Stimulated activated CD4-positive, alpha-beta T cell treated with anti-CD3 and anti-CD28 coated beads, Interleukin-4, amount 100 ng/mL, for 4 hours (primary cell): ENCODE measurements around the gene RASGRF1.
"Not testable (repeated sequence)": the region's sequence is repeated elsewhere in the genome, so short reads cannot be mapped to it uniquely, and the experiment has no call there.

Experiments used
- DNase-seq, 2 experiments: peaks; one replicate each; pipeline ENCODE4 v3.0.0-alpha.2; 2020

The RASGRF1 gene, protein sequence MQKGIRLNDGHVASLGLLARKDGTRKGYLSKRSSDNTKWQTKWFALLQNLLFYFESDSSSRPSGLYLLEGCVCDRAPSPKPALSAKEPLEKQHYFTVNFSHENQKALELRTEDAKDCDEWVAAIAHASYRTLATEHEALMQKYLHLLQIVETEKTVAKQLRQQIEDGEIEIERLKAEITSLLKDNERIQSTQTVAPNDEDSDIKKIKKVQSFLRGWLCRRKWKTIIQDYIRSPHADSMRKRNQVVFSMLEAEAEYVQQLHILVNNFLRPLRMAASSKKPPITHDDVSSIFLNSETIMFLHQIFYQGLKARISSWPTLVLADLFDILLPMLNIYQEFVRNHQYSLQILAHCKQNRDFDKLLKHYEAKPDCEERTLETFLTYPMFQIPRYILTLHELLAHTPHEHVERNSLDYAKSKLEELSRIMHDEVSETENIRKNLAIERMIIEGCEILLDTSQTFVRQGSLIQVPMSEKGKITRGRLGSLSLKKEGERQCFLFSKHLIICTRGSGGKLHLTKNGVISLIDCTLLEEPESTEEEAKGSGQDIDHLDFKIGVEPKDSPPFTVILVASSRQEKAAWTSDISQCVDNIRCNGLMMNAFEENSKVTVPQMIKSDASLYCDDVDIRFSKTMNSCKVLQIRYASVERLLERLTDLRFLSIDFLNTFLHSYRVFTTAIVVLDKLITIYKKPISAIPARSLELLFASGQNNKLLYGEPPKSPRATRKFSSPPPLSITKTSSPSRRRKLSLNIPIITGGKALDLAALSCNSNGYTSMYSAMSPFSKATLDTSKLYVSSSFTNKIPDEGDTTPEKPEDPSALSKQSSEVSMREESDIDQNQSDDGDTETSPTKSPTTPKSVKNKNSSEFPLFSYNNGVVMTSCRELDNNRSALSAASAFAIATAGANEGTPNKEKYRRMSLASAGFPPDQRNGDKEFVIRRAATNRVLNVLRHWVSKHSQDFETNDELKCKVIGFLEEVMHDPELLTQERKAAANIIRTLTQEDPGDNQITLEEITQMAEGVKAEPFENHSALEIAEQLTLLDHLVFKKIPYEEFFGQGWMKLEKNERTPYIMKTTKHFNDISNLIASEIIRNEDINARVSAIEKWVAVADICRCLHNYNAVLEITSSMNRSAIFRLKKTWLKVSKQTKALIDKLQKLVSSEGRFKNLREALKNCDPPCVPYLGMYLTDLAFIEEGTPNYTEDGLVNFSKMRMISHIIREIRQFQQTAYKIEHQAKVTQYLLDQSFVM (N-terminal part only)

DNA sequence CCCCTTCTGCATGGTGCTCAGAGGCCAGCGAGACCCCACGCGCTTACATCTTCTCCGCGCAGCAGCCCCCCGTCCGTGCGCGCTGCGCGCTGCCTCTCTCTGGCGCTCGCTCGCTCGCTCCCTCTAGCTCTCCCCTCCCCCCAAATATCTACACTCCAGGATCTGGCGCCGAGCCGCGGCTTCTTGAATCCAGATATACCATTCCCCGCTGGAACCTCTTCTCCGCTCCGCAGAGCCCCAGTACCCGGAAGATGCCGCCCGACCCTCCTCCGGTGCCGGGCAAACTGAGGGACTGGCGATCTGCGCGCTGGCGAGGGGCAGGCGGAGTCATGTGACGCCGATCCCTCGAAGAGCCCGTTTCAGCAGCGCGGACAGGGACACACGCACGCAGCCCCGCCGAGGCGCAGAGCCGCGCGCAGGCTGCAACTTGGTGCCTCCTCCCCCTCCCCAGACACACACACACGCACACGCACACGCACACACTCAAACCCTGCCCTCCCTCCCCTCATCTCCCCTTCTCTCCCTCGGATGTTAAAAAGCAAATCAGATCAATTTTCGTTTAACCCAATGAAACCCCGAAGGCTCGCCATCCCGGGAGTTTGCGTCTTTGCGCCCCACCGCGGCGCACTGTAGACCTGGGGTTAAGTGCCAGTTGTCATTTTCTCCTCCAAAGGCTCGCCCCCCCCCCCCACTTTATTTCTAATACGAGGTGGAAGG lies at the start of gene RASGRF1:
TSS of gene RASGRF1 (minus strand) at position 294 of the 717 bp plus-strand sequence. CDS start at position 12, 282 bp downstream.
- no peak for DNase-seq

DNA sequence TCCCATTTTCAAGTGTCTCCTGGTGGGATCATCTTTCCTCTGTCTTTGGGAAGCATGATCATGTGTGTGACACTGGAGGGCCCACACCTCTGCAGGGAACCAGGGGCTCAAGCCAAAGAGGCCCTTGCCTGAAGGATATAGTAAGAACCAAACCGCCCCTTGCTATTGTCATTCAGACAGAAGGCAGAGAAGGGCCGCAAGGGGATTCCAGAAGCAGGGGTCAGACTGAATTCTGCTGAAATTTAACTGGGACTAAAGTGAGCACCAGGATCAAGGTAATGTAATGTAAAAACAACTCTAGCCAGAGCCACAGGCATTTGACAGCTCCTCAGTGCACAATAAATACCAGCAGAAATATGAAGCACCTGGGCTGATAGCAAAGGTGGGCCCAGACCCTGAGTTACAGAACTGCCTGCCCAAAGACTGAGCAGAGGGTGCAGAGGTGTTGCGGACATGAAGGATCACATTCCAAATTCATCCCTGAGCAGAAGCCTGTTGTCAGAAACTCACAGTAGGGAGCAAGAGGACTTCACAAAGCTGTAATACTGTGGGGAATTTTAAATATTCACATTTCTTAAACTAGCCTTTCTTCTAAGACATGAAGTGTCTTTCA lies 46.0 kb upstream of the RASGRF1 start:
- no peak for DNase-seq

DNA sequence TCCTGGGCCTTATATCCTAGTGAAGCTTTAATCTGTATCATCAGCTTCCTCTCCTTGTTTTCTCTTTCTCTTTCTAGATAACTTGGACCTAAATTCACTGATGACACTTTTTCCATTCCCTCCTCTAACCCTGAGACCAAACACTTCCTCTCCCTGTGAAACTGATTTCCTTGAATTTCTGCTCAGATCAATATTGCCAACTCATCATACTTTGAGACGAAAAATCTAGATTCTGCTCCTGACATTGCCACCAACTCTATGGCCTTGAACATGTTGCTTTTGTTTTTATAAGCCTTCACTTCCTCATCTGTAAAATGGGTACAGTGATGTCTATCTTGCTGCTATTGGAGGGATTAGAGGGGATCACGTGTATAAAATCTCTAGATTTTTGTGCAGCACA lies 42.7 kb upstream of the RASGRF1 start:
- no peak for DNase-seq

DNA sequence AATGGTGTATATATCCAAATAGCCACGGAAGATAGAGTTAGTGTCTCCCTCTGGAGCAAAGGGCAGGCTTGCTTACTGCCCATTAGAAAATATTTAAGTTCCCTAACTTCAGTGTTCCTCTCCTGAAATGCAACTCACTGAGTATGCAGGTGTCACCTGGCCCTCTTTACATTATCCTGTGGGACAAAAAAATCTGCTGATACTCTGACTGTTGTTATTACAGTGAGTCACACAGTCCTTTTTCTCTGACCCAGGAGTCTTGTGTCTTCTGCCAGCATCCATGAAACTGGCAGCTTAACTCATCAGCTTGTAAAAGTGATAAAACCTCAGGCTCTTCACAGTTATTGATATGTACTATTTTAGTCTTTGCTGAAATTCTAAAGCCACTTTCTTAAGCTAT lies 42.2 kb upstream of the RASGRF1 start:
- no peak for DNase-seq

DNA sequence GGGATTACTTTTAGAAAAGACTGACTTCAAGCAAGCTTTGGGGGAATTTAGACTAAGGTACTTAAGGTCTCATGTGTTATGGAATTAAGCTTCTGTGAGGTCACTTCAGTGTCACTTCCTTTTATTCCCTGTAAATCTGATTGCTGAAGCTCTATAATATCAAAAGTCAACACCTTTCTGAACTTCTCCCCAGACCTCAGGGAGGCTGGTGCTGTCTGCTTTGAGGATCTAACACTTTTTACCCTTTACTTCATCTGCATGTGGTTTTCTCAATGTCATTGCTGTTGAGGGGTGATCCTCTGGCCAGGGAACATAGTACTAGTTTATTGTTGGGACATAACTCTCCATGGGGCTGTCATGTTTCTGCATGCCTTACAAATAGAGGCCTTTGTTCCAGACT lies 41.8 kb upstream of the RASGRF1 start:
- no peak for DNase-seq

DNA sequence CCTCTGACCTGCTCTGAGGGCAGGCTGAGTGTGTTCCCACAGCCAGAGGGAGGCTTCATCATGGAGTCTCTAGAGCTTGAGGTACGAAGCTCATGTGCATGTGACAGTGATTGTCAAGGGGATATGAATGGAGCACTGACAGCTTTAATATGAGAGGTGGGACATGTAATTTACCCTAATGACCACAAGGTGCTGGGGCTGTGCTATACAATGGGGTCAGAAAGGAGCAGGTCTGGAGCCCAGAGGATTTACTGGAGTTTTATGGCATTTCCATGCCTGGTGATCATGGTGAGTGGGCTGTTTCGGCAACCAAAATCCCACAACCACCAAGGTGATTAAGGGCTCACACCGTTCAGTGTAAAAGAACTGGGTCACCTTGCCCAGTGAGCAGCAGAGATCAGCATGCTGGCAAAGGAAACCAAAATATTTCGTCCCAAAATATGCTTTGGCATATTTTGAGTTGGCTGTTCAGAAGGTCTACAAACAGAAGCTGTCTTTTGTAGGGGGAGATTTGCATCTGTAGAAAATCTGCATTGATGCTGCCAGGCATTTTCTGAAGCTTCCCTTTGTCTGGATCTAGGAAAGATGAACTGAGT lies 40.1 kb upstream of the RASGRF1 start:
- no peak for DNase-seq

DNA sequence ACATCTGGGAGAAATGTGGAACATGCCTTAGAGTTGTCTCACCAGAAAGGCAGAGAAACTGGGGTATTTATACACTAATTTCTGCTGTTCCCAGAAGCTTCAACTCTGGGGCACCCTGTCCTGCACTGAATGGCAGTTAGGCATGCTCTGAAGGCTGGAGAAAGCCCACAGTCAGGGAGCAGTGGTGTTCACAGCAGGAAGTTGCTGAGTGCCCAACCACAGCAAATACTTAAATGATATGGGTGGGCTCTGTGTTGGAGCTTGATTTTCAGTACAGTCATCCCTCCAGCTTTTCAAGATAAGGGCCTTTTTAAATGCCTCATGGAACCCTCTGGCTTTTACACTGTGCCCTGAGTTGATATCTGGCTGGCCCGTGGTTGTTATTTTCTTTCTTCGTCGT lies 38.7 kb upstream of the RASGRF1 start:
- DNase-seq: no peak

DNA sequence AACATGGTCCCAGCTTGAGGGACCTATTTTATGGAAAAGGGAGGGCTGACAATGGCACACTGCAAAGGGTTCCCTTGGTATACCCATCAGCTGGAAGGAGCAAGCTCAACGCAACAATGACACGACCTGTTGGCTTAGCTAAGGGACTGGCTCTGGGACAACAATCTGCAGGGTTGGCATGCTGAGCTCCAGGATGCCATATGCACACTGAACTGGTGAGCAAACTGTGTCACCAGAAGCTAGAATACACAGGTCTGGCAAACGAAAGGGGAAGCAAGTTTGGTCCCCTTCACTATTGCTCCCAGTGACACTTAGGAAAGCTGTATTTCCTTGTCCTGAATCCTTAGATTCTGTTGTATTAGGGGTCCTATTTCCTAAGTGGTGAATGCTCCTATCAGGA lies 38.0 kb upstream of the RASGRF1 start:
- no peak for DNase-seq

DNA sequence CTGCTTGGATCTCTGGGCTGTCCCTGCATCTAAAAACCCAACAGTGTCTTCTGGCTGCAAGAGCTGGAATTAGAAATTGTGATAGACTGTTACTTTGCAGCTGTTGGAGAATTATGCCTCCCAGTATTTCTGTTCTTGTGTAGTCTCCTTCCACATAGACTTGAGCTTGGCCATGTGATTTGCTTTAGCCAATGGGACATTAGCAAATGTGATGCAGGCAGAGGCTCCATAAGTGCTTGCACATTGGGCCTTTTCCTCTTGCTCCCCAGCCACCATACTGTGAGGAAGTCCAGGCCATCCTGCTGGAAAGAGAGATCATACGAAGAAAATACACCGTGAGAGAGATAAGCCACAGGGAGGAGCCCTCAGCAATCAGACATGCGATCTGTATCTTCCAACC lies 33.8 kb upstream of the RASGRF1 start:
- no peak for DNase-seq

DNA sequence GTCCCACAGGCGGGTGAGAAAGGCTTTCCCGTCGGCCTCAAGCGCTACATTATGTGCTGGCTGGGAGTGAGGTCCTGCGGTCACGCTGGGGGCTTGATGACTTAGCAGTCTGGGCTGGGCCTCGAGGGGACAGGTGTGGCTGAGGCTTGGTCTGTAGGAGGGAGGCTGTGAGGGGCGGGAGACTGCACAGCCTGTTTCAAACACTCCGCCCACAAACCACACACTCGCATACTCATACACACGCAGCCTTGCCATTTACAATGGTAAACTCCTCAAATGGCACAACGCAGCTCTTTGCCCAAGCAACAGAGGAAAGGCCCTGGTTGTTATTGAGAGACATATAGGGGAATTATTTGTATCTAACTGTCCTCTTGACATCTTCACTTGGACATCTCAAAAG lies 32.4 kb upstream of the RASGRF1 start:
- no peak for DNase-seq

DNA sequence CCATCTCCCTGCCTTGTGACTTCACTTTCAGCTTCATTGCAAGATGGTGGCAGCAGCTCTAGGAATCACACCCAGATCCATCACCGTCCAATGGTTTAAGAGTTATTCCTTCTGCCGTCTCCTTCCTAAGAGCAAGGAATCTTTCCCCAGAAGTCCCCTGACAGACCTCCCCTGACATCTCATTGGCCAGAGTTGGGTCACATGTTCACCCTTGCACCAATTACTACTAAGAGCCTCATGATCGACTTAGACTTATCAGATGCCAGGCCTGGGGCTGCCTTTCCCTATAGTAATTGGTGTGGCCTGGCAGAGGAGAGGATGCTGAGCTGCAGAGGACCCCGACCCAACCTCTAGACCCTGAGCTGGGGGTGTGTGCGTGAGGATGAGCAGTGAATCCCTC lies 31.8 kb upstream of the RASGRF1 start:
- no peak for DNase-seq

DNA sequence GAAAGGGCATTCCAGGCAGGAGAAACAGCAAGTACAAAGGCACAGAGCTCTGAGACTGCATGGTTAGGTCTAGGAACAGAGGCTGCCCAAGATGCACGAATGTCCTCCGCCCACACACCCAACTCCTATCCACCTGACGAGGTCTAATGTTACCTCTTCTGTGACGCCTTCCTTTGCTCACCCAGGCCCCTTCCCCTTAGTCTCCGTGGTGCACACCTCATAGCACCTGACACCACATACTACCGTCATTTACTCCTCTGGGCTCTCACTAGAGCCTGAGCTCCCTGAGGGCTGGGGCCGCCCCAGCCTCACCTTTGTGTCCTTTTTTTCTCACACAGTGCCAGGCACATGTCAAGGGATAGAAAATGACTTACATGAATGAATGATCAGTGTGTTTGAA lies 31.0 kb upstream of the RASGRF1 start:
- no peak for DNase-seq

DNA sequence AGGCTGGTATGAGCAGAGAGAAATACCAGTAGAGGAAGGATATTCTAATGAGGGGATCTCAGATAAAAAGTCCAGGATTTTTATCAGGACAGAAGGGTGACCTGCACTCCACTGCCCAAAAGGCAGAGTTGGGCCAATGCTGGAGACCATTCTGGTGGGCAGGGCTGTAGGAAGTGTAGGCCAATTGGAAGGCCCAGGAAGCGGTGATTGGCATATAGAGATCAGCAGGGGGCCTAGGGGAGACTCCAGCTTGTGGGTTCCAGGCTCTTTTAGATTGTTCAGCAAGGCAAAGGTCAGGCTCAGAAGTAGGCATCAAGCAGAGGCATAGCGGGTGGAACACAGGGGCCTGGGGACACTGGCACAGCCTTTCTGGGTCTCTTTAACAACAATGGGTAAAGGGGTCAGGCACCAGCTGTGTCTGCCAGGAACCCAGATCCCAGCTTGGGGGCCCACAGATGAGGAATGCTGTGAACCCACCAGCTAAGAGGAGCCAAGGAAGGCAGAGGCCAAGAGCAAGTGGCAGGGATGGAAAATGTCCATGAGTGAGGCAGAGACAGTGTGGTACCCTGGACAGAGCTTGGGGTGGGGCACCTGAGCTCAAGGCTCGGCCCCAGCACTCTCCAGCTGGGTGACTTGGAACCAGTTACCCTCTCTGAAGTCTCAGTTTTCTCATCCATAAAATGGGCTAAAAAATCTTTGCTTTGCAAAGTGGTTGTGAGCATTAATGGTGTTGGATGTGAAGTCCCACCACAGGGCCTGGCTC lies 27.0 kb upstream of the RASGRF1 start:
- DNase-seq: no peak

DNA sequence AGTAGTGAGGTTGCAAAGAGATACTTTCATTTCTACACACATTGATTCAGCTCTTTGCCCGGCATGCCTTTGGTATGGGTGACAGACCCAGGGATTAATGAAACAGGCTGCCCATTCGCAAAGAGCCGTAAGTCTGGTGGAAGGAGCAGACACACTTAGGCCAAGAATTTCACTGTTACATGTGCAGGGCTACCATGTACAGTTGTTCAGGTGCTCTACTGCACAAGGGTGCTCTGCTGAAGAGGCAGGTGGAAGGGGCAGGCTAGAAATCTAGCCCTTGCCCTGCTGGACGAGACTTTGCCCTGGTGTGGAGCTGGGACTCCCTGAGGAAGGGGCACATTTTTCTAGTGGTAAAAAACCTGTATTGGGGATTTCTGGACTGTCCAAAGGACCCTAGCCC lies 26.2 kb upstream of the RASGRF1 start:
- DNase-seq: no peak

DNA sequence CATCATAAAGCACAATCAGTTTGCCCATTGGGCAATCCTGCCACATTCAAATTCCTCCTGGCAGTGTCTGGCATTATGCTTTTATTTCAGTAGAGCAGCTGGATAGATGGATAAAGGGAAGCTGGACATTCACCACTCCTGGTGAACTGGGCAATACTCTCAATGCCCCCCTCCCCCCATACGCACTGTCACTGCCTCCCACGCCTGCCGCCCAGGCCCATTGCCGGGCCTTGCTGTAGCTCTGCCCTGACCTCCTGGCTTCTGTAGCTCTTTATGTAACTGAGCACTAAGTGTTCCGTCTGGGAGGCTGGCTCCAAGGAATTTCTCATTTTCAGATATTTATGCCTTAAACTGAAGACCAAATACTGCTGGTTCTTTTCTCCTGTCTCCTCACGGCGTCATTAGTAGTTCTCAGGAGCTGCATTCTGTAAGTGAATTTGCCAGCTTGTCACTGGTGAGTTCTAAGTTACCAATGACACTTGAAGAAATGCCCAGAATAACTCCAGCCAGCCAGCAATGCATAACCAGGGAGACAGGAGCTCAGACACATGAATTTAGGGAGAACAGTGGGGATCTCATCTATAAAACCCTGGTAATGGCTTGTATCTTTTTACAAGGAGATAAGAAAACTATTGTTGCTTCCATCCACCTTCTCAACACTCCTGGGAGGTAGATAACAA lies 25.5 kb upstream of the RASGRF1 start:
- DNase-seq: no peak

DNA sequence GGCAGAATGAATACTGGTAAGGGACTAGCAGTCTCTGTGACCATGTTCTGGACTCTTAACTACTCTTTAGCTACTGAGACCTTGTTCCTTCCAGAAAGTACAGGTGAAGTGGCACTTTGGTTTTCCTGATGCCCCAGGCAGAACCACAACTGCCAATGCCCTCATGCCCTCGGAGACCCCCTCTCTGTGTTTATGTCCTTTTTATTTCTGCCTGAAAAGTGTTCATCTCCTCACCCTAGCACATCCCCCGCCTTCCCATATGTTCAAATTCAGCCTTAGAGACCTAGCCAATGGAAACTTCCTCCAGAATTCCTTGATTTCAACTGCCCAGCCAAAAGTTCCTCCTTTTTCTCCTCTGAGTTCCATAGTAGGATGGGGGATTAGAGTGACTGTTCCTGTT lies 23.3 kb upstream of the RASGRF1 start:
- DNase-seq: no peak

DNA sequence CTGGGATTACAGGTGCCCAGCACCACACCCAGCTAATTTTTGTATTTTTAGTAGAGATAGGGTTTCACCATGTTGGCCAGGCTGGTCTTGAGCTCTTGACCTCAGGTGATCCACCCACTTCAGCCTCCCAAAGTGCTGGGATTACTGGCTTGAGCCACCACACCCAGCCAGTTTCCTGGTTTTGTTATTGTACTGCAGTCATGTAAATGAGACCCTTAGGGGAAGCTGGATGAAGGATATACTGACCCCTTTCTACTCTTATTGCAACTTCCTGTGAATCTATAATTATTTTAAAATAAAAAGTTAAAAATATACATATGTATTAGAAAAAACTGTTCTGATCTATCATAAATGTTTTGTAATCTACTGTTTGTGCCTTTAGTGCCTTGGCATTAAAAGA lies 20.8 kb upstream of the RASGRF1 start:
- not testable (repeated sequence) for DNase-seq

DNA sequence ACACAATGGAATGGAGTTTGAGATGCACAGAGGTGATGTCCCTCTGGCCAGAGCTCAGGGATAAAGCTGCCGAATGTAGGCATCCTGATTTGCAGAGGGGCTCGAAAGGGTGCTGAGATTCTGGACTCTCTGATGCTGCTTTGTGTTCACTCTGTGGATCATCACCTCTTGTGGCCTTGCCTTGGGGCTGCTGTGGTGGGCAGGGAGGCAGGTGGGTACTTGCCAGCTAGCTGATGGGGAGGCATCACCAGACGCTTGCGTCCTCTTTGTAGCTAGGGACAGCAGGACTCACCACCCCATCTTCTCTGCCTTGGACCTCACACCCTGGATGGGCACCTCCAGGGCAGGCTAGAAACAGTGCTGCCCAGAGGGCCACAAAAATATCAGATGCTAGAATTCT lies 14.6 kb upstream of the RASGRF1 start:
- no peak for DNase-seq

DNA sequence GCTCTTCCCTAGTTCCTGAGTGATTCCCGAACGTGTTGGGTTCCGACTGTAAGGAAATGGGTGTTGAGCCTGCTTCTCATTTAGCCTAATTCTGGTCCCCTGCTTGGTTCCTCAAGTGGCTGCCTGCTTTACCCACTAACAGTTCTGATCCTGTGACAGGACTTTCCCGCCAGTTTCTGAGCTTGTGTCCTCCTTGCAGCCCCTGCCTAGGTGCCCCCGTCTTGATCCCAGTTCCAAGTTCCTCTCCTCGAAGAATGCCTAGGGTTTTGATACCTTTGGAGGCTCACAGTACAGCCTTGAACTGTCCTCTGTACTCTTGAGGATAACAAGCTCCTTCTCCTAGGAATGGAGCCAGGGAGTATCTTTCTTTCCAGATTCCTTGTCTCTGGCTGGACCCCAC lies 12.0 kb upstream of the RASGRF1 start:
- no peak for DNase-seq

DNA sequence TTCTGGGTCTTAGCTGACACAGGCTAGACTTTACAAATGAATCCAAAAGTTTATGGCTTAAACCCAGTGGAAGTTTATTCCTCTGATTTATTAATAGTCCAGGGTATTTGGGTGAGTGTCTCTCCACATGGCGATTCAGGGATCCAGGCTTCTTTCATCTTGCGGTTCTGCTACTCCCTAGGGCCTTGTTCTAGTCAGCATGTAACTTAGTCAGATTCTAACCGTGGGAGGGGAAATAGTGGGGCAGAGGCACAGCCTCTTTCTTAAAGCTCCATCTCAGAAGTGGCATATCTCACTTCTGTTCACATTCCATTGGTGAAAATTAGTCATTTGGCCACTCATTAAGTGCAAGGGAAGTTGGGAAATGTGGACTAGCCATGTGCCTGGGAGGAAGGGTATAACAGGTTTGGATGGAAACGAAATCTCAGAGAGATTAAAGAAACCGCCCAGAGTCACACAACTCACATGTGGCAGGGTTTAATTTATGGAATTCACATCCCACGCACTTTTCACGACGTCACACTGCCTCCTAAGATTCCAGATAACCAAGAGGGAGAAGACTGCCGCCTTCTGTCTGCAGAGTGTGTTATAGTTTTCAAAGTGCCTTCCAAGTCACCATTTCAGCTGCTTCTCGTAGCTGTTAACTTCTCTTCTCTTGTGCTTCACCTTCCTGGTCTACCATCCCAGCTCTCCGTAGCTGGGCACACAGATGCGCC lies 11.4 kb upstream of the RASGRF1 start:
- DNase-seq: no peak
